Body of pancreas (tissue), 4 donors: Measurements from ENCODE around the gene HDHD5. TPM values are rescaled to one million over a fixed set of nuclear protein-coding genes. Genes with fewer than 3 reads are reported as not detected.

Experiments
- ATAC-seq: fragments of 150-250 bp; one replicate; pipeline ENCODE4 v1.9.1; 2016
- DNase-seq, 4 donors: peaks; one replicate each; pipeline ENCODE4 v3.0.0-alpha.2; 2019
- H3K27ac ChIP-seq, 4 donors: fragments of 200-600 bp; sonication (generic); 1 replicate in 3 of 4; 2 replicates in 1 of 4; pipeline versions ENCODE4 v1.5.1 to v1.6.1; 2016 to 2019; ENCODE audit warnings: mild to moderate bottlenecking in 1 of 4, mixed read lengths in 1 of 4, moderate library complexity in 1 of 4
- H3K27me3 ChIP-seq, 2 donors: fragments of 200-600 bp; sonication (generic); one replicate each; pipeline ENCODE4 v1.6.0; 2016; ENCODE audit warnings: mild to moderate bottlenecking in 1 of 2
- H3K36me3 ChIP-seq, 2 donors: fragments of 200-600 bp; sonication (generic); replicated peaks in 1 of 2; 2 replicates each; pipeline ENCODE4 v1.5.1; 2016; ENCODE audit warnings: low read depth in 2 of 2; ENCODE audit not compliant: insufficient read depth in 1 of 2
- H3K4me1 ChIP-seq: fragments of 200-600 bp; sonication (generic); one replicate; pipeline ENCODE4 v1.6.0; 2016
- H3K4me3 ChIP-seq, 2 donors: fragments of 200-600 bp; sonication (generic); 1 replicate in 1 of 2; 2 replicates in 1 of 2; pipeline ENCODE4 v1.5.1; 2016 to 2019
- H3K9me3 ChIP-seq, 3 donors: fragments of 200-600 bp; sonication (generic); 1 replicate in 2 of 3; 2 replicates in 1 of 3; pipeline ENCODE4 v1.5.1; 2016
- CTCF ChIP-seq, 7 experiments: fragments of 450-650 bp in 4 of 7; fragments of 200-600 bp in 3 of 7; sonication (generic) in 3 of 7; IDR thresholded peaks; one replicate each; pipeline ENCODE4 v1.5.1; 2016 to 2019; ENCODE audit warnings: antibody characterized with exemption in 7 of 7
- POLR2A ChIP-seq, 3 donors: fragments of 450-650 bp; IDR thresholded peaks; one replicate each; pipeline ENCODE4 v1.6.1; 2016; ENCODE audit warnings: antibody characterized with exemption in 3 of 3, mild to moderate bottlenecking in 2 of 3
- WGBS, 2 donors: methylation state at CpG; one replicate each; pipeline ENCODE4 v1.1.5; 2017; 5-methylcytosine and 5-hydroxymethylcytosine counted together
- intact Hi-C: fragments of 100-400 bp; cut with DNase I; formaldehyde crosslinking; loops from one replicate; pipeline ENCODE4 v1.15.1; 2023
- total RNA-seq, 2 donors: library from RNA; depleted of rRNA; stranded (reverse); fragments of >200 nt; gene quantifications; one replicate each; pipeline ENCODE4 v1.1.0, GENCODE V29; 2016

HDHD5 gene
- total RNA-seq, 2 donors from 2014 or later = 22.1 to 28.7 TPM

DNA sequence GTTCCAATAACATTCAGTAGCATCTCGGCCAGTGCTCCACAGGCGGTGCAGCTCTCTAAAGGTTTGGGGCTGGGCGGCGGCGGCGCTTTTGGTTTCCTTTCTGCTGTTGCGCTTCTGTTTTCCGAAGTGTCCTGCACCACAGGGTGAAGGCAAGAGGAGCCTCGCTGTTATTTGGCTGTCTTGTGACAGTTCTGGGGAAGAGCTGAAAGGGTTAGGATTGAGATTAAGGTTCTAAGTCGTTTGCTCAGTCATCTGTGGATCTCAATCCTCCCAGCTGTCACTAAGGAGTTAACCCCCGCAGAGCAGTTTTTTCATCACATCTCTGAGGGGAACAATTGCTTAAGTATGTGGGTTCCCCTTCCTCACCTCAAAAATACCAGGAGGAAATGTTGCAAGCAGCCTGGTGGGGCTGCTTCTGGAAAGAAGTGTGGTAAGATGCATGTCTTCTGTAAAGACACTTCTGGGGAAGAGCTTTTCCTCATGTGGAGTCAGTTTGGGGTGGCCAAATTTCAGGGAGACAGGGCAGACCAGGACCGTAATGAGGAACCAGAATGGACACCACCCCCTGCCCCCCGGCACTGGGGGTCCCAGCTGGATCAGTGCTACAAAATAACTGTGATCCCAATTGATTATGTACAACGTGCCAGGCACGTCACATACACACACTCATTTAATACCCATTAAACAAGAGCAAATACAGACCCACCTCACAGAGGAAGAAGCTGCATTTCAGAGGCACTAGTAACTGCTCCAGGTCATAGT lies 52.1 kb downstream of the HDHD5 start:
- TF ChIP-seq POLR2A (IDR thresholded peaks at IDR 0.05) (no peak), CTCF (IDR thresholded peaks at IDR 0.05) (no peak)
- ATAC-seq (no peak), DNase-seq (no peak)
- no peaks in the 10 kb centered on the region for H3K27me3 ChIP-seq
- H3K9me3 ChIP-seq = no peaks in the 10 kb centered on the region
- no peaks in the 10 kb centered on the region for H3K4me1 ChIP-seq
- peaks cover 16 to 26% of the 10 kb centered on the region in 2 donors for H3K36me3 ChIP-seq
- no peak overlapping the region for H3K4me3 ChIP-seq
- peak overlapping the region in 1 of 4 donors; percentile 27 for H3K27ac ChIP-seq
- 66 to 87% methylated on average over 15 of the region's 15 CpGs for WGBS, 2 donors
- intact Hi-C loops = no loop called here

DNA sequence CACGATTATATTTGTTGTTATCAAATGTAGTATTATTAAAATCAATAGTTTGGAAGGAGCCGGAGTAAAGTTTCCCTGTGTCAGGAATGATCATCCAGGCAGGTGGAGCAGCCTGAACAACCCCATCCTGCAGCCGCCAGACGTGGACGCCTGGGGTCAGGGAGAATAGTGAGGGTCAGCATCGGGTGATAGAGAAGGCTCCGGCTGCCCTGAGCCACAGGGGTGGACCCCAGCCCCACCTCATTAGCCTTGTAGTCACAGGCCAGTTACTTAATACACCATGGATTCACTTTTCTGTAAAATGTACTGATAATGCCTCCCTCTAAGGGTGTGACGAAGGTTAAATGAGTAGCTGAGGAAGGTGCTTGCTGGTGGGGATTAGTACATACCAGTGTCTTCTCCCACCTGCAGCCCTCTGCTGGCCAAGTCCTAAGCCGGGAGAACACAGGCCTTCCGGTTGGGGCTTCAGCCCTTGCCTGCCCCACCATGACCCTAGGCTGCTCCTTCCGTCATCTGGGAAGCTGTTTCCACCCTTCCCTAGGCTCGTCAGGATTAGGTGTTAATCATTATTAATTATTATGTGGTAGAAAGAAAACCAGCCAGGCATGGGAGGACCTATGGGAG lies 52.8 kb downstream of the HDHD5 start:
- 62 to 80% methylated on average over 12 of the region's 12 CpGs for WGBS, 2 donors
- intact Hi-C loops = no loop called here
- Histone ChIP-seq H3K27me3 (no peaks in the 10 kb centered on the region), H3K27ac (peak overlapping the region in 1 of 4 donors; percentile 27), H3K36me3 (peaks cover 20 to 27% of the 10 kb centered on the region in 2 donors), H3K4me1 (no peaks in the 10 kb centered on the region), H3K9me3 (no peaks in the 10 kb centered on the region), H3K4me3 (no peak overlapping the region)
- ATAC-seq (no peak), DNase-seq (no peak)
- no peak for TF ChIP-seq POLR2A (IDR thresholded peaks at IDR 0.05)
- no peak for TF ChIP-seq CTCF (IDR thresholded peaks at IDR 0.05)

DNA sequence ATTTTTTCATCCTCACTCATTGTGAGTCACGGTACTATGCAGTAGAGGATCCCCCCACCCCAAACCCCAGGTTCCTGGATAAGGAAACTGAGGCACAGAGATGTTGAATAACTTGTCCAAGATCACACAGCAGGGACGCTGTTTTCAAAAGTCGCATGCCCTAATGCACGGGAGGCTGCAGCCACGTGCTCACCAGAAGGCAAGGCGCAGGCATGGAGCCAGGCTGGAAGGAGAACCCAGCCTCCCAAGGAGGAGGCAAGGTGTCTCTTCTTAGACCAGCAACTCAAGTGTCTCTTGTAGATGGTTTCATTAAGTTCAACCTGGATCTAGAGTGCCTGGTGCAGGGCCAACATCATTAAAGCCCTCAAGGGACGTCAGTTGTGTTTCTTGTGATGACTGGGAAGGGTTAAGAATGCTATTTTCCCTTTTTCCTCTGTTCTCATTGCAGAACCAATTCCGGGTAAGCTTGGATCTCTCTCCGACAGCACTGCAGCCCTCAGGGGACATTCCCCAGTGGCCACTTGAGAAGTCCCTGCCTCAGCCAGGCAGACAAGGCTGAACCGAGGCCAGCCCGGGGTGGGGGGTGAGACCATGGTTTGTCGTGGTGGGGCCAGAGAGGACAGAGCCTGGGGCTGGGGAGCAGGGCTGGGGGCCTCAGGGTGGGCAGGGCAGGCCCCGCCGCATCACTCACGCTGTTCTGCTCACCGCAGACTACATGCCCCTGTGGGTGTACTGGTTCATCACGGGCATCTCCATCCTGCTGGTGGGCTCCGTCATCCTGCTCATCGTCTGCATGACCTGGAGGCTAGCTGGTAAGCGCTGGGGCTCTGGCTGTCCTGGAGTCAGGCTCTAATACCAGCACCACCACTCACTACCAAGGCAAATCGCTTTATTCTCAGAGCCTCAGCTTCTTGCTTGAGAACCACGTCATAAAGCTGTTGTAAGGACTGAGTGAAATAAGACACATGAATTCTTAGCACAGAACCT lies 53.6 kb downstream of the HDHD5 start:
- Histone ChIP-seq H3K27ac (no peak overlapping the region), H3K9me3 (no peaks in the 10 kb centered on the region), H3K27me3 (no peaks in the 10 kb centered on the region), H3K4me1 (no peaks in the 10 kb centered on the region), H3K36me3 (peaks cover 26 to 32% of the 10 kb centered on the region in 2 donors), H3K4me3 (no peak overlapping the region)
- intact Hi-C loops = no loop called here
- no peak for DNase-seq
- WGBS, 2 donors = 77 to 89% methylated on average over 14 to 22 of the region's 22 CpGs
- no peak for TF ChIP-seq CTCF (IDR thresholded peaks at IDR 0.05)
- no peak for TF ChIP-seq POLR2A (IDR thresholded peaks at IDR 0.05)
- ATAC-seq = no peak

- Histone ChIP-seq H3K4me3 (no peak overlapping the region), H3K9me3 (no peaks in the 10 kb centered on the region), H3K27me3 (no peaks in the 10 kb centered on the region), H3K4me1 (no peaks in the 10 kb centered on the region), H3K36me3 (peaks cover 27 to 35% of the 10 kb centered on the region in 2 donors), H3K27ac (no peak overlapping the region)
- TF ChIP-seq POLR2A (IDR thresholded peaks at IDR 0.05) (no peak), CTCF (IDR thresholded peaks at IDR 0.05) (no peak)
- DNase-seq (no peak), ATAC-seq (no peak)
- WGBS, 2 donors = 86 to 88% methylated on average over 13 to 14 of the region's 14 CpGs
- intact Hi-C loops = no loop called here
Measured at GRCh38 chr22:17104336-17104935, 54.6 kb downstream of the HDHD5 start.
